CD4-positive, alpha-beta memory T cell (primary cell): Measurements from ENCODE around the gene HAND1. TPM values are rescaled to one million over a fixed set of nuclear protein-coding genes. Genes with fewer than 3 reads are reported as not detected.

Experiments used
- CTCF ChIA-PET: fragments of 350-600 bp; sonication (Branson Sonifier 250); formaldehyde crosslinking; loops from one replicate; lab custom pipeline; 2021; ENCODE audit warnings: inconsistent platforms; ENCODE audit not compliant: partially characterized antibody; lab: Charles Lee
- POLR2A ChIA-PET: fragments of 350-600 bp; sonication (Branson Sonifier 250); formaldehyde crosslinking; loops from one replicate; lab custom pipeline; 2021; ENCODE audit not compliant: partially characterized antibody; lab: Charles Lee
- DNase-seq, 5 donors: peaks; one replicate each; pipeline versions ENCODE4 v3.0.0 to v3.0.0-alpha.2; 2020 to 2022; ENCODE audit warnings: mixed read lengths in 1 of 5
- H3K27ac ChIP-seq: one replicate; pipeline ENCODE4 v1.7.0; 2013; ENCODE audit warnings: low read depth, low read length
- H3K27me3 ChIP-seq: 2 replicates; pipeline ENCODE4 v1.7.0; 2013; ENCODE audit warnings: mild to moderate bottlenecking, low read length, moderate library complexity; ENCODE audit not compliant: insufficient read depth
- H3K36me3 ChIP-seq: 2 replicates; pipeline ENCODE4 v1.7.0; 2013; ENCODE audit warnings: mild to moderate bottlenecking, low read length, moderate library complexity; ENCODE audit not compliant: insufficient read depth
- H3K4me1 ChIP-seq: 2 replicates; pipeline ENCODE4 v1.7.0; 2013; ENCODE audit warnings: mild to moderate bottlenecking, low read length, moderate library complexity; ENCODE audit not compliant: insufficient read depth
- H3K4me3 ChIP-seq, 2 donors: one replicate each; pipeline ENCODE4 v1.7.0; 2013; ENCODE audit warnings: low read length in 2 of 2, mild to moderate bottlenecking in 1 of 2
- H3K9me3 ChIP-seq, 2 donors: one replicate each; pipeline ENCODE4 v1.7.0; 2013; ENCODE audit warnings: low read length in 2 of 2, control low read depth in 1 of 2; ENCODE audit not compliant: control insufficient read depth in 1 of 2
- H3K27ac Mint-ChIP-seq, 7 donors: one replicate each; pipeline ENCODE4 v1.8.0; 2020 to 2021; ENCODE audit warnings: mixed read lengths in 7 of 7, mild to moderate bottlenecking in 6 of 7, inconsistent platforms in 3 of 7, moderate library complexity in 3 of 7
- H3K27me3 Mint-ChIP-seq, 2 donors: one replicate each; pipeline ENCODE4 v1.8.0; 2020 to 2021; ENCODE audit warnings: mixed read lengths in 2 of 2
- H3K36me3 Mint-ChIP-seq, 2 donors: one replicate each; pipeline ENCODE4 v1.8.0; 2020 to 2021; ENCODE audit warnings: mixed read lengths in 2 of 2, inconsistent platforms in 1 of 2, mild to moderate bottlenecking in 1 of 2
- H3K4me1 Mint-ChIP-seq, 4 donors: one replicate each; pipeline ENCODE4 v1.8.0; 2020 to 2021; ENCODE audit warnings: mixed read lengths in 4 of 4, mild to moderate bottlenecking in 1 of 4
- H3K4me3 Mint-ChIP-seq, 8 donors: one replicate each; pipeline ENCODE4 v1.8.0; 2020 to 2021; ENCODE audit warnings: mixed read lengths in 8 of 8, mild to moderate bottlenecking in 7 of 8, moderate library complexity in 6 of 8, inconsistent platforms in 3 of 8
- H3K9me3 Mint-ChIP-seq, 8 donors: one replicate each; pipeline ENCODE4 v1.8.0; 2020 to 2021; ENCODE audit warnings: mixed read lengths in 8 of 8, mild to moderate bottlenecking in 5 of 8, inconsistent platforms in 3 of 8, moderate library complexity in 1 of 8
- intact Hi-C: fragments of 100-400 bp; cut with micrococcal nuclease; formaldehyde crosslinking; loops from one replicate; pipeline ENCODE4 v1.15.1; 2023
- polyA plus RNA-seq, 2 donors: library from polyadenylated mRNA; unstranded; fragments of 300-500 nt; fragmentation: Illumina TruSeq; gene quantifications; one replicate each; pipeline ENCODE4 v1.2.3, GENCODE V29; 2021
- total RNA-seq, 2 experiments: library from RNA; stranded (reverse); gene quantifications; one replicate each; pipeline ENCODE4 v1.2.3, GENCODE V29; 2021

Gene HAND1
- total and polyA plus RNA-seq, 4 experiments from 2014 or later, result not detected

DNA sequence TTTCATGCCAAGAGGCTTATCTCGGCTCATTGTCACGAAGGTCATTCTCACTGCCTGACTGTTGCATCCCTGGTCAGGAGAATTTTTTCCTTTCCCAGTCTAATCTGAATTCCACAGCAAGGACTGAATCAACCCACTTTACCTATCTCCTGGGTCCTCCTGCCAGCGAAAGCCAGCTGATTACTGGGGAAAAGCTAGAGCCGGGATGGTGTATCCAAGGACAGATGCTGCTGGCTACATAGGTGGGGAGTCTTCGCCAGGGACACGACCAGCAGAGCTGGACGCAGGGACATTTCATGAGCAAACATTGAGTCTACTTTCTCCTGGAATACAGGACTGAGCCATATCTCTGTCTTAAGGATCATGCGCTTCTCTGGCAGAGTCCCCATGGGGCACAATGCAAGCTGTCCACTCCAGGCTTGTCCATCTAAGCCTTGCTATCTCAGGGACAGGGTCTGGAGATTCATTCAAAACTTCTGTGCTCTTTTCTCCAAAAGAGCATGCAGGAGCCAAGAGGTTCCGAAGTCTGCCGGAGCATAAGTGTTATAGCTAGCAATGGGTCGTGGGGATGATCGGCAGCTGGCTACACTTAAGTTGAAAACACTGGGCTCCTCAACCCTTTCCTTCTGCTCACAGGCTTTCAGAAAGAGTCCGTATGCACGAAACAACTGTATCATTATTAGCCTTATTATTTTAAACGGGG is 6.5 kb upstream of the HAND1 start:
- no peak for DNase-seq
- peaks cover 67 to 82% of the 10 kb centered on the region in 2 donors for H3K27me3 Mint-ChIP-seq
- H3K9me3 Mint-ChIP-seq, result peaks cover 0 to 4% (median 0%) of the 10 kb centered on the region in 8 donors
- Histone ChIP-seq H3K9me3 (no peaks in the 10 kb centered on the region), H3K4me3 (no peak overlapping the region), H3K36me3 (no peaks in the 10 kb centered on the region), H3K27ac (no peak overlapping the region), H3K27me3 (peaks cover 65% of the 10 kb centered on the region), H3K4me1 (peaks cover 10% of the 10 kb centered on the region)
- POLR2A ChIA-PET, result interaction anchor here (1.5 kb wide), 1 partner anchor 11 kb away, joined by 4 read pairs; no protein-coding TSS in a partner anchor
- intact Hi-C loops, result no loop called here
- H3K36me3 Mint-ChIP-seq, result no peaks in the 10 kb centered on the region
- peaks cover 11 to 26% (median 18%) of the 10 kb centered on the region in 4 donors for H3K4me1 Mint-ChIP-seq
- CTCF ChIA-PET, result interaction anchor here (1.6 kb wide), 1 partner anchor 16 kb away, joined by 4 read pairs; no protein-coding TSS in a partner anchor
- no peak overlapping the region for H3K27ac Mint-ChIP-seq
- H3K4me3 Mint-ChIP-seq, result no peak overlapping the region

DNA sequence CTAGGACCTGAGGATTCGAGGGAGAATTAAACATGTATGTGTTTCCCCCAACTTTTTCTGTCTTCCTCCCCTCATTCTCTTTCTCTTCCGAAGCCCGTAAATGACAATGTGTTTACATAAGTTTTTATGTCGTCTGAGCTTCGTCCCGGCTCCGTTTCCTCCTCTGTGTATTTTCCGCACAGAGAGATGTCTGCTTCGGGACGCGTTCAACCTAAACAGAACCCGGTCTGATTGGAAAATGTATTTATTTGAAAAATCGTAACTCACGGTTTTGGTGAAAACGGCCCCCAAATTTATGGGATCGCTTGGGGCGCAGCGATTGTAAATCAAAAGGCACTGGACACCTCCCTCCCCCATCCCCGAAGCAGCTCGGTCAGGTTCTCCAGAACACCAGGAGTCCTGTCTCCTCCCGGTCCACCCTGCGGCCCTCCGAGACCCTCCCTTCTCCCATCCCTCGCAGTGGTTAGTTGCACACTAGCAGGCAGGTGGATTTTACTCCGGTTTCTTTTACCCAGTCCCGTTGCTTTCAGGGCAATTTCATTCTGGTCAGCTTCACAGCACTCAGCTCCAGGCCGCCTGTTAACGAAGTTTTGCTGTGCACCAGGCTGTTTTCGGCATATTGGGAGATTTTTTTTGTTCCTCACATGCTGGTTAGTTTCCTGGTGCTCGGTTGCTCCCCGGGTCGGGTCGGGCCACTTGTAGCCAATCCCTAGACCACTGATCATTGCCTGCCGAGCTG is 5.8 kb upstream of the HAND1 start:
- DNase-seq, result no peak
- Histone ChIP-seq H3K4me1 (peaks cover 17% of the 10 kb centered on the region), H3K27me3 (peaks cover 73% of the 10 kb centered on the region), H3K36me3 (no peaks in the 10 kb centered on the region), H3K9me3 (no peaks in the 10 kb centered on the region), H3K4me3 (no peak overlapping the region), H3K27ac (no peak overlapping the region)
- H3K4me3 Mint-ChIP-seq, result peak overlapping the region in 2 of 8 donors; percentile 19 to 46
- intact Hi-C loops, result no loop called here
- peaks cover 0 to 4% (median 0%) of the 10 kb centered on the region in 8 donors for H3K9me3 Mint-ChIP-seq
- H3K36me3 Mint-ChIP-seq, result no peaks in the 10 kb centered on the region
- peaks cover 71 to 83% of the 10 kb centered on the region in 2 donors for H3K27me3 Mint-ChIP-seq
- peaks cover 13 to 30% (median 22%) of the 10 kb centered on the region in 4 donors for H3K4me1 Mint-ChIP-seq
- H3K27ac Mint-ChIP-seq, result no peak overlapping the region
- POLR2A ChIA-PET, result interaction anchor here (0.7 to 1.5 kb wide), 2 partner anchors 10 to 35 kb away, joined by 3 to 4 read pairs; no protein-coding TSS in a partner anchor
- CTCF ChIA-PET, result interaction anchor here (1.6 kb wide), 1 partner anchor 15 kb away, joined by 4 read pairs; no protein-coding TSS in a partner anchor

DNA sequence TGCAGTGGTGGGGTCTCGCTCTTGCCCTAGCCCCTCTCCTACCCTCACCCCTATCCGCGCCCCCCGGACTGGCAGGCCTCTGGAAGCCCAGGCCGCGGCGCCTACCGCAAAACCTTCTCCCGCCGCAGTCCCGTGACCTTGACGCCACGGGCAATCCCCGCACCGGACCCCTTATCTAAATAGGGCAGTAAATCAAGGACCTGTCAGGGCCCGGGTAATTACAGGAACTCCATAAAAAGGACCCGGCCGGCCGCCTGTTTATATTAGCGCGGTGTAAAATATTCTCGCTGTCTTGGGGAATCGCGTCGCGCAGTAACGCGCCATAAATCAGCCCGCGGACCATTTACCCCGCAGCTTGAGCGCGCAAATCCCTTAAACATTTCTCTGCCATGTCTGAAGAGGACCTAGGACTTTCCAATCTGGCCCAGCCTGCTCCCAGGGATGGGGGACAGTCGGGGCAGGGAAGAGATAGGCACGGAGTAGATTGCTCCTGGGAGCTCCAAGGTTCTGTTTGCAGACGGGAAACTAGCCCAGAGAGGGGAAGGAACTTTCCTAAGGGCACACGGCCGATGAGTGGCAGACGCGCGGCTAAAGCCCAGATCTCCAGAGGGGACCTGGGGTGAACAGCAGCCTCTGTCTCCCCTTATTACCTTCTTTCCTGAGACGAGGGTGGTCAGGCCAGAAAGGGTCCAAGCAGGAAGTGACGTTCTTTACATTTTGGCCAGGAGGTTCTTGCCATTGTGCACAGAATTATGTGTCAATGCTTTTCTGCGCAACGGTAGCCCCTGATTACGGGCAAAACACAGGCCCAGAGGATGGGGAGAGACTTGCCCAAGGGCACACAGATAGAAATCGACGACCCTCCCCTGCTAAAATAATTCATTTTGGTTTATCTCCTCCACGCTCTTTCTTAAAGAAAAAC is 4.8 kb upstream of the HAND1 start:
- H3K4me1 Mint-ChIP-seq, result peaks cover 13 to 33% (median 22%) of the 10 kb centered on the region in 4 donors
- Histone ChIP-seq H3K27me3 (peaks cover 76% of the 10 kb centered on the region), H3K9me3 (no peaks in the 10 kb centered on the region), H3K4me1 (peaks cover 27% of the 10 kb centered on the region), H3K36me3 (no peaks in the 10 kb centered on the region), H3K4me3 (no peak overlapping the region), H3K27ac (no peak overlapping the region)
- peak overlapping the region in 1 of 8 donors; percentile 48 for H3K4me3 Mint-ChIP-seq
- H3K27ac Mint-ChIP-seq, result peak overlapping the region in 1 of 7 donors; percentile 71
- intact Hi-C loops, result no loop called here
- DNase-seq, result no peak
- ChIA-PET CTCF (interaction anchor here (1.6 kb wide), 1 partner anchor 16 kb away, joined by 3 read pairs; no protein-coding TSS in a partner anchor), POLR2A (interaction anchor here (0.7 kb wide), 1 partner anchor 34 kb away, joined by 3 read pairs; no protein-coding TSS in a partner anchor)
- no peaks in the 10 kb centered on the region for H3K36me3 Mint-ChIP-seq
- H3K9me3 Mint-ChIP-seq, result peaks cover 0 to 4% (median 0%) of the 10 kb centered on the region in 8 donors
- H3K27me3 Mint-ChIP-seq, result peaks cover 73 to 84% of the 10 kb centered on the region in 2 donors

DNA sequence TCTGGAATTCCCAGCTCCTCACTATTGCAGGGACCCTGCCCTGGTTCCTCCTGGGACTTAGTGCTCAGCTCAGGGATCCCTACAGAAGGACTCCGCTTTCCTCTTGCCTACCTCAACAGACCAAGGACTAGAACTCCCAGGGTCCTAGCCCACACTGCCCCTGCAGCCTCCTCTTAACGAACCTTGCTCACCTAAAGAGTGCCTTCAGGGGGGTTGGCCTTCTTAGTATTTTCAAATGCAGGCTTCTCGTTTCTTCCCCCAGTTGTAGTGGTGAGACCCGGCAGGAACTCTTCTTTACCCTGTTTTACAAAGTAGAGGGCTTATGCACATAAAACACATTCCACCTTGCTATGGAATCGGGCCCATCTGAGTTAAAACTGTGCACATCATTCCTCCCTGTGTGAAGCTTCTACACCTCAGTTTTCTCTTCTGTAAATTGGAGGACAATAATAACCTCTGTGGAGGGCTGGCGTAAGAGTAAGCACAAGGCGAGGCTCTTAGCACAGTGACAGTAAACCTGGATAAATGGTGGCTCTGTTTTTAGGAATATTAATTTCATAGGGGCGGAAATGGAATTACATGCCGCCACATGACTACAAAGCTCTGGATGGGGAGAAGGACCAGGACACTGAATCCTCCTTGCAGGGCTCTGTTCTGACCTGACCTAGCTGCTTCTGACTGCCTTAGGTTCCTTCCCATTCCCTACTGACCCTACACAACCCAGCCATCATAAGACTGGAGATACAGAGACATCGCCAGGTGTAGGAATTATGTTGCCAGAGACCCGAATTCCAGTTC is 3.8 kb upstream of the HAND1 start:
- Mint-ChIP-seq H3K27me3 (peaks cover 74 to 83% of the 10 kb centered on the region in 2 donors), H3K4me1 (peaks cover 17 to 41% (median 29%) of the 10 kb centered on the region in 4 donors), H3K9me3 (peaks cover 0 to 4% (median 0%) of the 10 kb centered on the region in 8 donors), H3K36me3 (no peaks in the 10 kb centered on the region), H3K4me3 (no peak overlapping the region), H3K27ac (no peak overlapping the region)
- ChIA-PET CTCF (interaction anchor here (1.6 kb wide), 1 partner anchor 15 kb away, joined by 3 read pairs; no protein-coding TSS in a partner anchor), POLR2A (no interaction called here)
- DNase-seq, result no peak
- H3K36me3 ChIP-seq, result no peaks in the 10 kb centered on the region
- no peak overlapping the region for H3K4me3 ChIP-seq
- H3K9me3 ChIP-seq, result no peaks in the 10 kb centered on the region
- H3K27ac ChIP-seq, result no peak overlapping the region
- H3K27me3 ChIP-seq, result peaks cover 86% of the 10 kb centered on the region
- intact Hi-C loops, result no loop called here
- H3K4me1 ChIP-seq, result peaks cover 37% of the 10 kb centered on the region

DNA sequence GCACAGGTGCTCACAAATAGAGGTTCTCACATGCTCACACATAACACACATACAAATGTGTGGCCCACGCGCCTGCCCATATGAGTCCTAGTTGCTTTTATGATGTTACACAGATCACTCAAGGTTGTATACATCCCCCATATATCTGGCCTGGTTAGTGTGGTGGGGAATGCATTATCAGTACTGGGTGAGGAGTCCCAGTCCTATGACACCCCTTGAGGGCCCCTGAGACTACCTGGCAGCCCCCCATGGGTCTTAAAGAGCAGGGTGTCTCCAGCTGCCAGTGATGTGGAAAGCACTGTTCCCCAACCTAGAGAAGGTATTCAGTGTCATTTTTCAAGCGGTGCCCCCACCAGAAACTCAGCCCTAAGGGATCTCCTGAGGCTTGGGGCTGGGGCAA is 2.8 kb upstream of the HAND1 start:
- intact Hi-C loops, result no loop called here
- no peaks in the 10 kb centered on the region for H3K36me3 Mint-ChIP-seq
- H3K4me1 ChIP-seq, result peaks cover 45% of the 10 kb centered on the region

More for the DNA sequence above, 2.8 kb upstream of the HAND1 start:
- Mint-ChIP-seq H3K4me1 (peaks cover 21 to 51% (median 36%) of the 10 kb centered on the region in 4 donors), H3K27ac (no peak overlapping the region), H3K4me3 (peak overlapping the region in 1 of 8 donors; percentile 1), H3K27me3 (peaks cover 75 to 80% of the 10 kb centered on the region in 2 donors), H3K9me3 (peaks cover 0 to 4% (median 0%) of the 10 kb centered on the region in 8 donors)
- no peak overlapping the region for H3K4me3 ChIP-seq
- H3K36me3 ChIP-seq, result no peaks in the 10 kb centered on the region
- ChIA-PET CTCF (no interaction called here), POLR2A (no interaction called here)
- no peak for DNase-seq
- H3K9me3 ChIP-seq, result no peaks in the 10 kb centered on the region
- H3K27ac ChIP-seq, result no peak overlapping the region
- H3K27me3 ChIP-seq, result peaks cover 87% of the 10 kb centered on the region
